Stimulated activated CD4-positive, alpha-beta T cell treated with anti-CD3 and anti-CD28 coated beads, Interleukin-15, amount 100 ng/mL, for 24 hours (primary cell): ENCODE data around the gene OR1E2.

ENCODE experiments used
- DNase-seq: peaks from one replicate; pipeline ENCODE4 v3.0.0-alpha.2; 2020

Gene OR1E2

DNA sequence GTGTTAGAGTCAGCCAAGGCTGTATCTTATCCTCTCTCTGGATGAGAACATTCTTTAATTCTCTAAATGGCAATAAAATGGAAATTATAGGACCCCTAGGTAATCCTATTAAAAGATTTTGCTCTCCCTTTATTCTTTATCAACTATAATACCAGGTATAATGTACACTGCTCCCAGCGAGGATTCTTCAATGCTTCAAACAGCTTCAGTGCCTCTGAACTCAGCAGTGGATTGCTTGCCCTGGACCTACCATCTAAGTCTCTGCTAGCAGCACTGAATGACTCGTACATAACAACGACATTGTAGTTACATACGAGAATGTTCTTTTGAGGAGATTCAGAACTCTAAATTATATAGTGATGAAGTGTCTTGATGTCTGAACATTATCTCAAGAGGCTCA lies 43.9 kb downstream of the OR1E2 start:
- no peak for DNase-seq

GRCh38 chr17:3385869-3386816 lies 47.5 kb downstream of the OR1E2 start, which contains the start of gene OR3A2:
TSS of gene OR3A2 (minus strand) at chr17:3386308.
- peak; percentile 50 for DNase-seq
